ENCODE measurements around the gene GPR33. TPM values are rescaled to one million over a fixed set of nuclear protein-coding genes. Genes with fewer than 3 reads are reported as not detected.

GPR33 gene
- total RNA-seq, 1 donor from 2014 or later, result not detected

- Mint-ChIP-seq H3K36me3 (ENCODE audit: insufficient read depth) (no peaks in the 10 kb centered on the region), H3K4me1 (ENCODE audit: low read depth) (no peaks in the 10 kb centered on the region), H3K27ac (no peak overlapping the region), H3K9me3 (ENCODE audit: low read depth) (no peaks in the 10 kb centered on the region), H3K4me3 (ENCODE audit: low read depth) (no peak overlapping the region), H3K27me3 (peaks cover 3% of the 10 kb centered on the region)
- no peak for TF ChIP-seq CTCF (IDR thresholded peaks at IDR 0.05; ENCODE audit: unreplicated experiment)
- DNase-seq (ENCODE audit: low spot score, unreplicated experiment), result no peak
Measured at GRCh38 chr14:31527087-31527486, 39.2 kb upstream of the GPR33 start.

- no peak for DNase-seq (ENCODE audit: low spot score, unreplicated experiment)
- Mint-ChIP-seq H3K4me3 (ENCODE audit: low read depth) (no peak overlapping the region), H3K4me1 (ENCODE audit: low read depth) (no peaks in the 10 kb centered on the region), H3K27ac (no peak overlapping the region), H3K27me3 (no peaks in the 10 kb centered on the region), H3K36me3 (ENCODE audit: insufficient read depth) (no peaks in the 10 kb centered on the region), H3K9me3 (ENCODE audit: low read depth) (no peaks in the 10 kb centered on the region)
- TF ChIP-seq CTCF (IDR thresholded peaks at IDR 0.05; ENCODE audit: unreplicated experiment), result no peak
Measured at GRCh38 chr14:31510855-31511254, 23.0 kb upstream of the GPR33 start.

GRCh38 chr14:31510222-31510621, 22.4 kb upstream of the GPR33 start:
- H3K27me3 Mint-ChIP-seq, result no peaks in the 10 kb centered on the region
- no peak overlapping the region for H3K4me3 Mint-ChIP-seq (ENCODE audit: low read depth)
- H3K4me1 Mint-ChIP-seq (ENCODE audit: low read depth), result no peaks in the 10 kb centered on the region
- no peaks in the 10 kb centered on the region for H3K36me3 Mint-ChIP-seq (ENCODE audit: insufficient read depth)
- no peaks in the 10 kb centered on the region for H3K9me3 Mint-ChIP-seq (ENCODE audit: low read depth)
- DNase-seq (ENCODE audit: low spot score, unreplicated experiment), result no peak
- peak; percentile 77 for TF ChIP-seq CTCF (IDR thresholded peaks at IDR 0.05; ENCODE audit: unreplicated experiment)
- H3K27ac Mint-ChIP-seq, result no peak overlapping the region

GRCh38 chr14:31508135-31508534, 20.3 kb upstream of the GPR33 start:
- Mint-ChIP-seq H3K27me3 (no peaks in the 10 kb centered on the region), H3K9me3 (ENCODE audit: low read depth) (no peaks in the 10 kb centered on the region), H3K27ac (no peak overlapping the region), H3K36me3 (ENCODE audit: insufficient read depth) (no peaks in the 10 kb centered on the region), H3K4me3 (ENCODE audit: low read depth) (no peak overlapping the region), H3K4me1 (ENCODE audit: low read depth) (no peaks in the 10 kb centered on the region)
- TF ChIP-seq CTCF (IDR thresholded peaks at IDR 0.05; ENCODE audit: unreplicated experiment), result no peak
- no peak for DNase-seq (ENCODE audit: low spot score, unreplicated experiment)

GRCh38 chr14:31505411-31505810, 17.6 kb upstream of the GPR33 start:
- H3K9me3 Mint-ChIP-seq (ENCODE audit: low read depth), result peaks cover 4% of the 10 kb centered on the region
- no peak overlapping the region for H3K27ac Mint-ChIP-seq
- no peak for DNase-seq (ENCODE audit: low spot score, unreplicated experiment)
- H3K4me1 Mint-ChIP-seq (ENCODE audit: low read depth), result no peaks in the 10 kb centered on the region
- no peaks in the 10 kb centered on the region for H3K27me3 Mint-ChIP-seq
- no peaks in the 10 kb centered on the region for H3K36me3 Mint-ChIP-seq (ENCODE audit: insufficient read depth)
- H3K4me3 Mint-ChIP-seq (ENCODE audit: low read depth), result no peak overlapping the region
- no peak for TF ChIP-seq CTCF (IDR thresholded peaks at IDR 0.05; ENCODE audit: unreplicated experiment)
